HEK293 (cell line): ENCODE data around the gene NTN5.

Experiments
- CTCF ChIP-seq: fragments of 450-650 bp; formaldehyde crosslinking; IDR thresholded peaks from 2 replicates; pipeline ENCODE4 v1.5.1; 2016; ENCODE audit warnings: missing biosample characterization, missing genetic modification characterization
- ZNF114 ChIP-seq: fragments of 450-650 bp; formaldehyde crosslinking; IDR thresholded peaks from 2 replicates; pipeline ENCODE4 v1.5.0; 2017; ENCODE audit warnings: missing biosample characterization, missing genetic modification characterization
- ZNF292 ChIP-seq: fragments of 450-650 bp; formaldehyde crosslinking; IDR thresholded peaks from 2 replicates; pipeline ENCODE4 v1.5.1; 2016; ENCODE audit warnings: low read depth, missing biosample characterization, missing genetic modification characterization, borderline replicate concordance
- TF ChIP-seq, protein P1 (sequence below): fragments of 450-650 bp; formaldehyde crosslinking; IDR thresholded peaks from 2 replicates; pipeline ENCODE4 v1.5.1; 2016; ENCODE audit warnings: missing biosample characterization, missing genetic modification characterization

DNA sequence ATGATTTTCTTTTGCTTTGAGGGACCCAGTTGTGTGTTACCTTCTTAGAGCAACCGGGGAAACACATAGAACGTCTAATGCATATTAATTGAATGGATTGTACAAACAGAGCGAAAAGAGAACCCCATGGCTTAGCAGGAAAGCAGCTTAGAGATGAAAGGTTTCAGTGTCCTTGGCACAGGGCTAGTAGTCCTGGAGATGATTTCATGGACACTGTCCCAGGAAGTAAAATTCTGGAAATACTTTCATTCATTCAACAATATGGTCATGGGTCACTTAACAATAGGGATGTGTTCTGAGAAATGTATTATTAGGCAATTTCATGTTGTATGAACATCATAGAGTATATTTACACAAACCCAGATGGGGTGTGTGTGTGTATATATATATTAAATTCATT, 13.3 kb upstream of the NTN5 start:
- no peak for TF ChIP-seq CTCF
- TF ChIP-seq ZNF292 (tag by site-specific recombination): no peak
- TF ChIP-seq, protein P1, sequence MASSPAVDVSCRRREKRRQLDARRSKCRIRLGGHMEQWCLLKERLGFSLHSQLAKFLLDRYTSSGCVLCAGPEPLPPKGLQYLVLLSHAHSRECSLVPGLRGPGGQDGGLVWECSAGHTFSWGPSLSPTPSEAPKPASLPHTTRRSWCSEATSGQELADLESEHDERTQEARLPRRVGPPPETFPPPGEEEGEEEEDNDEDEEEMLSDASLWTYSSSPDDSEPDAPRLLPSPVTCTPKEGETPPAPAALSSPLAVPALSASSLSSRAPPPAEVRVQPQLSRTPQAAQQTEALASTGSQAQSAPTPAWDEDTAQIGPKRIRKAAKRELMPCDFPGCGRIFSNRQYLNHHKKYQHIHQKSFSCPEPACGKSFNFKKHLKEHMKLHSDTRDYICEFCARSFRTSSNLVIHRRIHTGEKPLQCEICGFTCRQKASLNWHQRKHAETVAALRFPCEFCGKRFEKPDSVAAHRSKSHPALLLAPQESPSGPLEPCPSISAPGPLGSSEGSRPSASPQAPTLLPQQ (tag by site-specific recombination): no peak
- TF ChIP-seq ZNF114 (tag by site-specific recombination): no peak
